WTC11 (cell line): ENCODE results near the gene TSC1. TPM values are rescaled to one million over a fixed set of nuclear protein-coding genes. Genes with fewer than 3 reads are reported as not detected.

ENCODE experiments used
- ATAC-seq: fragments of 200-7000 bp; cut with Tn5 transposase; 2 replicates; pipeline ENCODE4 v1.10.0; 2021; ENCODE audit warnings: mild to moderate bottlenecking, moderate library complexity
- CTCF ChIA-PET: fragments of 300-600 bp; sonication (Branson Sonifier 250); formaldehyde crosslinking; loops from one replicate; lab custom pipeline; 2021; ENCODE audit warnings: antibody characterized with exemption; lab: Charles Lee
- POLR2A ChIA-PET: fragments of 350-600 bp; sonication (Branson Sonifier 250); formaldehyde crosslinking; loops from one replicate; lab custom pipeline; 2021; ENCODE audit warnings: antibody characterized with exemption; lab: Charles Lee
- DNase-seq: peaks from one replicate; pipeline ENCODE4 v3.0.0; 2021; ENCODE audit warnings: low spot score
- H3K27ac Mint-ChIP-seq: 2 replicates; pipeline ENCODE4 v1.8.0; 2021; ENCODE audit warnings: mixed read lengths
- H3K27me3 Mint-ChIP-seq: 2 replicates; pipeline ENCODE4 v1.8.0; 2021; ENCODE audit warnings: low read depth, mild to moderate bottlenecking, moderate library complexity, mixed read lengths
- H3K36me3 Mint-ChIP-seq: 2 replicates; pipeline ENCODE4 v1.8.0; 2021; ENCODE audit warnings: mixed read lengths
- H3K4me1 Mint-ChIP-seq: 2 replicates; pipeline ENCODE4 v1.8.0; 2022; ENCODE audit warnings: mixed read lengths
- H3K4me3 Mint-ChIP-seq: 2 replicates; pipeline ENCODE4 v1.8.0; 2021; ENCODE audit warnings: mild to moderate bottlenecking, moderate library complexity, mixed read lengths
- H3K9me3 Mint-ChIP-seq: 2 replicates; pipeline ENCODE4 v1.8.0; 2021; ENCODE audit warnings: mixed read lengths
- ATF2 ChIP-seq: sonication (generic); formaldehyde crosslinking; IDR thresholded peaks from 2 replicates; pipeline ENCODE4 v1.8.1; 2022; ENCODE audit warnings: low read depth, missing genetic modification reagents, borderline replicate concordance
- ATF3 ChIP-seq: sonication (generic); formaldehyde crosslinking; conservative IDR thresholded peaks from 2 replicates; pipeline ENCODE4 v1.8.1; 2022; ENCODE audit warnings: mild to moderate bottlenecking, missing genetic modification reagents
- CREM ChIP-seq: sonication (generic); formaldehyde crosslinking; IDR thresholded peaks from 2 replicates; pipeline ENCODE4 v1.8.1; 2022; ENCODE audit warnings: mild to moderate bottlenecking, missing genetic modification reagents, moderate library complexity
- ETV6 ChIP-seq: sonication (generic); formaldehyde crosslinking; IDR thresholded peaks from 2 replicates; pipeline ENCODE4 v1.8.1; 2022; ENCODE audit warnings: mild to moderate bottlenecking, missing genetic modification reagents
- GTF2I ChIP-seq: fragments of 250-450 bp; sonication (Bioruptor Pico); conservative IDR thresholded peaks from 2 replicates; pipeline ENCODE4 v1.4.0; 2021; ENCODE audit warnings: mild to moderate bottlenecking
- HMGA2 ChIP-seq: fragments of 250-450 bp; sonication (Bioruptor Pico); IDR thresholded peaks from 2 replicates; pipeline ENCODE4 v1.4.0; 2021; ENCODE audit warnings: mild to moderate bottlenecking, moderate library complexity
- JUN ChIP-seq: sonication (generic); formaldehyde crosslinking; IDR thresholded peaks from 2 replicates; pipeline ENCODE4 v1.8.0; 2023; ENCODE audit warnings: mild to moderate bottlenecking, missing genetic modification reagents
- MLX ChIP-seq: sonication (generic); formaldehyde crosslinking; IDR thresholded peaks from 2 replicates; pipeline ENCODE4 v1.8.1; 2023; ENCODE audit warnings: mild to moderate bottlenecking, missing genetic modification reagents, moderate library complexity
- MXD4 ChIP-seq: fragments of 250-450 bp; sonication (Bioruptor Pico); IDR thresholded peaks from 2 replicates; pipeline ENCODE4 v1.8.0; 2021; ENCODE audit warnings: mild to moderate bottlenecking, moderate library complexity, borderline replicate concordance
- NFYB ChIP-seq: sonication (generic); formaldehyde crosslinking; conservative IDR thresholded peaks from 2 replicates; pipeline ENCODE4 v1.8.0; 2022; ENCODE audit warnings: low read depth, missing genetic modification reagents
- PRDM15 ChIP-seq: sonication (generic); formaldehyde crosslinking; IDR thresholded peaks from 2 replicates; pipeline ENCODE4 v1.8.0; 2022; ENCODE audit warnings: missing genetic modification reagents
- PREB ChIP-seq: sonication (generic); formaldehyde crosslinking; IDR thresholded peaks from 2 replicates; pipeline ENCODE4 v1.8.1; 2022; ENCODE audit warnings: mild to moderate bottlenecking, missing genetic modification reagents, moderate library complexity, borderline replicate concordance
- SP1 ChIP-seq: sonication (generic); formaldehyde crosslinking; conservative IDR thresholded peaks from 2 replicates; pipeline ENCODE4 v1.8.1; 2022; ENCODE audit warnings: missing genetic modification reagents
- TP53 ChIP-seq: sonication (generic); formaldehyde crosslinking; IDR thresholded peaks from 2 replicates; pipeline ENCODE4 v1.8.1; 2023; ENCODE audit warnings: mild to moderate bottlenecking, missing genetic modification reagents
- ZNF423 ChIP-seq: fragments of 250-450 bp; sonication (Bioruptor Pico); IDR thresholded peaks from 2 replicates; pipeline ENCODE4 v2.1.2; 2022; ENCODE audit warnings: mild to moderate bottlenecking, moderate library complexity
- ZNF425 ChIP-seq: fragments of 250-450 bp; sonication (Bioruptor Pico); conservative IDR thresholded peaks from 2 replicates; pipeline ENCODE4 v1.9.0; 2021; ENCODE audit warnings: mild to moderate bottlenecking
- total RNA-seq: library from RNA; stranded (reverse); gene quantifications from 3 replicates; pipeline ENCODE4 v1.2.3, GENCODE V29; 2021
- TF ChIP-seq, protein P1 (sequence below): fragments of 250-450 bp; sonication (Bioruptor Pico); IDR thresholded peaks from 2 replicates; pipeline ENCODE4 v1.9.0; 2021; ENCODE audit warnings: moderate library complexity, mild to moderate bottlenecking, inconsistent platforms, borderline replicate concordance
- TF ChIP-seq, protein P2 (sequence below): sonication (generic); formaldehyde crosslinking; IDR thresholded peaks from 2 replicates; pipeline ENCODE4 v1.8.1; 2023; ENCODE audit warnings: mild to moderate bottlenecking, missing genetic modification reagents, moderate library complexity
- TF ChIP-seq, protein P3 (sequence below): sonication (generic); formaldehyde crosslinking; IDR thresholded peaks from 2 replicates; pipeline ENCODE4 v1.8.0; 2022; ENCODE audit warnings: mild to moderate bottlenecking, missing genetic modification reagents

Gene TSC1
- total RNA-seq, 1 experiment from 2014 or later = 52.9 TPM

- TF ChIP-seq, protein P1, sequence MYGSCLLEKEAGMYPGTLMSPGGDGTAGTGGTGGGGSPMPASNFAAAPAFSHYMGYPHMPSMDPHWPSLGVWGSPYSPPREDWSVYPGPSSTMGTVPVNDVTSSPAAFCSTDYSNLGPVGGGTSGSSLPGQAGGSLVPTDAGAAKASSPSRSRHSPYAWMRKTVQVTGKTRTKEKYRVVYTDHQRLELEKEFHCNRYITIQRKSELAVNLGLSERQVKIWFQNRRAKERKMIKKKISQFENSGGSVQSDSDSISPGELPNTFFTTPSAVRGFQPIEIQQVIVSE (CRISPR knock-in tag) = no peak
- no peak for TF ChIP-seq ATF2 (CRISPR knock-in tag)
- TF ChIP-seq JUN (CRISPR knock-in tag) = no peak
- Mint-ChIP-seq H3K36me3 (no peaks in the 10 kb centered on the region), H3K4me1 (0 out of 2 replicates have a peak, but pooled peaks cover 3% of the 10 kb centered on the region), H3K9me3 (no peaks in the 10 kb centered on the region), H3K27ac (no peak overlapping the region), H3K27me3 (peaks cover 42% of the 10 kb centered on the region), H3K4me3 (peak overlapping the region; percentile 73)
- POLR2A ChIA-PET = no interaction called here
- DNase-seq = no peak
- ATAC-seq = no peak
- CTCF ChIA-PET = interaction anchor here (0.8 to 1.5 kb wide), 3 partner anchors 28 to 1323 kb away, joined by 3 to 4 read pairs (median 3); no protein-coding TSS in a partner anchor
Measured at GRCh38 chr9:132876849-132877248, 67.6 kb downstream of the TSC1 start.

GRCh38 chr9:132875159-132875558, 69.3 kb downstream of the TSC1 start:
- Mint-ChIP-seq H3K27ac (no peak overlapping the region), H3K36me3 (no peaks in the 10 kb centered on the region), H3K9me3 (no peaks in the 10 kb centered on the region), H3K27me3 (peaks cover 39% of the 10 kb centered on the region), H3K4me3 (no peak overlapping the region), H3K4me1 (0 out of 2 replicates have a peak, but pooled peaks cover 3% of the 10 kb centered on the region)
- ChIA-PET CTCF (no interaction called here), POLR2A (no interaction called here)
- no peak for TF ChIP-seq ZNF423 (CRISPR knock-in tag)
- no peak for TF ChIP-seq GTF2I (CRISPR knock-in tag)
- no peak for TF ChIP-seq TP53 (CRISPR knock-in tag)
- no peak for TF ChIP-seq PREB
- TF ChIP-seq SP1 = no peak
- TF ChIP-seq ZNF425 (CRISPR knock-in tag) = no peak
- no peak for TF ChIP-seq MXD4
- TF ChIP-seq CREM (CRISPR knock-in tag) = no peak
- TF ChIP-seq MLX (CRISPR knock-in tag) = no peak
- TF ChIP-seq HMGA2 (CRISPR knock-in tag) = no peak
- no peak for TF ChIP-seq PRDM15 (CRISPR knock-in tag)
- TF ChIP-seq, protein P2, sequence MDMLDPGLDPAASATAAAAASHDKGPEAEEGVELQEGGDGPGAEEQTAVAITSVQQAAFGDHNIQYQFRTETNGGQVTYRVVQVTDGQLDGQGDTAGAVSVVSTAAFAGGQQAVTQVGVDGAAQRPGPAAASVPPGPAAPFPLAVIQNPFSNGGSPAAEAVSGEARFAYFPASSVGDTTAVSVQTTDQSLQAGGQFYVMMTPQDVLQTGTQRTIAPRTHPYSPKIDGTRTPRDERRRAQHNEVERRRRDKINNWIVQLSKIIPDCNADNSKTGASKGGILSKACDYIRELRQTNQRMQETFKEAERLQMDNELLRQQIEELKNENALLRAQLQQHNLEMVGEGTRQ = no peak
- TF ChIP-seq, protein P3, sequence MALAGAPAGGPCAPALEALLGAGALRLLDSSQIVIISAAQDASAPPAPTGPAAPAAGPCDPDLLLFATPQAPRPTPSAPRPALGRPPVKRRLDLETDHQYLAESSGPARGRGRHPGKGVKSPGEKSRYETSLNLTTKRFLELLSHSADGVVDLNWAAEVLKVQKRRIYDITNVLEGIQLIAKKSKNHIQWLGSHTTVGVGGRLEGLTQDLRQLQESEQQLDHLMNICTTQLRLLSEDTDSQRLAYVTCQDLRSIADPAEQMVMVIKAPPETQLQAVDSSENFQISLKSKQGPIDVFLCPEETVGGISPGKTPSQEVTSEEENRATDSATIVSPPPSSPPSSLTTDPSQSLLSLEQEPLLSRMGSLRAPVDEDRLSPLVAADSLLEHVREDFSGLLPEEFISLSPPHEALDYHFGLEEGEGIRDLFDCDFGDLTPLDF (CRISPR knock-in tag) = no peak
- TF ChIP-seq ETV6 (CRISPR knock-in tag) = no peak
- TF ChIP-seq NFYB (CRISPR knock-in tag) = no peak
- TF ChIP-seq ATF3 (CRISPR knock-in tag) = no peak
- ATAC-seq (no peak), DNase-seq (no peak)
